Epidermal melanocyte (primary cell): ENCODE results near the gene MINDY4.
A peak's percentile ranks its signal among the peaks of the same experiment; 100 is the strongest.

Source experiments
- DNase-seq: peaks from one replicate; pipeline ENCODE4 v3.0.0; 2011; ENCODE audit warnings: low spot score; ENCODE audit not compliant: insufficient read length

MINDY4 gene

DNA sequence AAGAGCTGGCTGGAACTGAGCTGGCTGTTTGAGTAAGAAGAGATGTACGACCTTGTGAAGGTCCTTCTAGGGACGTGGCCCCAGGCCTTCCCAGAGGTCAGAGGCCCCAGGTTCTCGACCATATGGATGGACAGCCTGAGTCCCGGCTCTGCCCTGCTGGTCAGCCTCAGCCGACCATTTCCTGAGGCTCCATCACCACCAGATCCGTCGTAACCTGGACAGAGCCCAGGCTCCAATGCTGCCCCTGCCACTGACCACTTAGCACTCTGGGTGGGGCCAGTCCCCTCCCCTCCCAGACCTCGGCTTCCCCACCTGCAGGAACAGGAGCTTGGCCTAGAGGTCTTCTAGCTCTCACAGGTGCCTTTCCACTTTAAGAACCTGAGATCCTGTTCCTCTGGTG is 29.9 kb upstream of the MINDY4 start:
- no peak for DNase-seq

GRCh38 chr7:30743371-30744074 is 27.7 kb upstream of the MINDY4 start:
- DNase-seq = no peak

- no peak for DNase-seq
Observed at GRCh38 chr7:30744075-30744417, 27.2 kb upstream of the MINDY4 start.

DNA sequence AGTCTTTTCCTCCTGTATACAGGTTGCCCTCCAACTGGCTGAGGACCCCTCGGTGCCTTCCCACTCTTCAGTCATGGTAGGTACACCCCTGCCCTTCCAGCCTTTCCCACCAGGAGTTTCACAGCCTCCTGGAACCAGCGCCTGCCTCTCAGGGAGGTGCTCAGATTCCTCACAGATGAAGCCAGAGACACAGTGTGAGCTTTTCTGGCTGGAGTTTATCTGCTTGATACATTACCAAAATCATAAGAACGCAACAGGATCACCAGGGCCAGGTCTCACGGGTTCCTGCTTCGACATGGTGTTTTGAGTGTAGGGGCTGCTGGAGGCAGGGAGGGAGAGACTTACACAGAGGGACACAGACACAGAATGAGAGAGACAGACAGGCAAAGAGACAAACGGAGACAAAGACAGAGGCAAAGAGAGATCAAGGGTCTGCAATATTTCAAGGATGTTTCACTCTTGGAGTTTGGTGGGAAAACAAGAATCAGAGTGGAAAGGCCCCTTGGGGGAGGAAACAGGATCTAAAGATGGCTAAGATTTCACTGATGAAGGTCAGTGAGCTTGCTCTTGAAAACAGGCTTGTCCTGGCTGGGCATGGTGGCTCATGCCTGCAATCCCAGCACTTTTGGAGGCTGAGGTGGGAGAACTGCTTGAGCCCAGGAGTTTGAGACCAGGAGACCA is 25.8 kb upstream of the MINDY4 start:
- no peak for DNase-seq

- DNase-seq = no peak
Observed at GRCh38 chr7:30750010-30750409, 21.2 kb upstream of the MINDY4 start.

- peak; percentile 46 for DNase-seq
Observed at GRCh38 chr7:30750683-30751650, 20.2 kb upstream of the MINDY4 start.

DNA sequence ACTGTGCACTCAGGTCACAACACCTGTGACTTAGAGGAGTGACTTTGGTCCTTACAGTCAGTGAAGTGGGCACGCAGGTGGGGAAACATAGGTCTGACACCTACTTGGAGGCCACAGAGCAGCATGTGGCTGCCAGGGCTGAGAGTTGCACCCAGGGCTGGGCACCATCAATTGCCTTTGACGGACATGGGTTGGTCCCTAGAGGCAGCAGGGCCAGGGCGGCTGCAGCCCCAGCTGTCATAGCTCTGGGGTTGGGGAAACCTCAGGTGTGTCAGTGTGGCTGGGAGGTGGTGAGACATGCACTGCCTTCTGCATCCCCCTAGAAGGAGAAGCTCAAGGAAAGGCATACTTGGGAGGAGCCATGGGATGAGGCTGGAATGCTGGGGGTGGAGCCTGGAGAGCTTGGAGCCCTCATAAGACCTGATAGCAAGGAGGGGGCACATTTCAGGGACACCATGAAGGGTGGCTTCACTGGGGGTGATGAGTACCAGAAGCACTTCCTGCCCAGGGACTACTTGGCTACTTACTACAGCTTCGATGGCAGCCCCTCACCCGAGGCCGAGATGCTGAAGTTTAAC is 19.4 kb upstream of the MINDY4 start, which contains the start of gene INMT:
TSS of gene INMT (plus strand) at position 440 of the 578 bp plus-strand sequence. CDS start at position 456, 16 bp downstream.
- DNase-seq = no peak

DNA sequence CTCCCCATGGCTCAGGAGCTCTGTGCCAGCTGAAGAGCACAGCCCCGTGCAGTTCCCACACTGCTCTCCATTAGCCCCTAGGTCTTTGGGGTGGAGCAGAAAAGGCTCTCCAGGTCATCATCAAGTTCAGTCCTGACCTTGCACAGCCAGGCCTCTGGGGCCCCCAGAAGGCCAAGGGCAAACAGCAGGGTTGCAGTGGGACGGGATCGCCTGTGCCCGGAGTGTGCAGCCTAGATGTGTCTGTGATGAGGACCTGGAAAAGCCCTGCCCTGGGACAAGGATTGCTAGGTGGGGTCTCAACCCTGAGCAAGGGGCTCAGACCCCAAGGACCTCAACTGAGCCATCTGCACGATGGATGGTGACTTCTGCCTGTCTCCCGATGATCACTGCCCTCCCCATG is 18.7 kb upstream of the MINDY4 start:
- DNase-seq = no peak

DNA sequence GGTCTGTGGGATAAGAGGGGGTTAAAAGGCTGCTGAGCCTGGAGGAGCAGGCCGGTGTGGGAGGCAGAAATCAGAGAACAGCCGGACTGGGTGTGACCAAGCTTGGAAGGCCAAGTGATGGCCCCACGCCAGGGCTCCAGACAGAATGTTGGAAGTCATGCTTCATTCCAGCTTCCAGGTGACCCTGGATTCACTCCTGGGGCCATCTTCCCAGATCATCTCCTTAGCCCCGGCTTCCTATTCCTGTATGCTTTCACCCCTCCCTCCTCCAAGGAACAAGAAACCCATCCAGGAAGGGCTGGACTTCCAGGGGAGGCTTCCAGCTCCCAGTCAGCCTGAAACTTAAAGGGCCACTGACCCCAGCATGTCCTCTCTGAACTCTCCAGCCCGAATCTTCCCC is 18.2 kb upstream of the MINDY4 start:
- no peak for DNase-seq

- DNase-seq = no peak
Observed at GRCh38 chr7:30754315-30754877, 16.8 kb upstream of the MINDY4 start.

DNA sequence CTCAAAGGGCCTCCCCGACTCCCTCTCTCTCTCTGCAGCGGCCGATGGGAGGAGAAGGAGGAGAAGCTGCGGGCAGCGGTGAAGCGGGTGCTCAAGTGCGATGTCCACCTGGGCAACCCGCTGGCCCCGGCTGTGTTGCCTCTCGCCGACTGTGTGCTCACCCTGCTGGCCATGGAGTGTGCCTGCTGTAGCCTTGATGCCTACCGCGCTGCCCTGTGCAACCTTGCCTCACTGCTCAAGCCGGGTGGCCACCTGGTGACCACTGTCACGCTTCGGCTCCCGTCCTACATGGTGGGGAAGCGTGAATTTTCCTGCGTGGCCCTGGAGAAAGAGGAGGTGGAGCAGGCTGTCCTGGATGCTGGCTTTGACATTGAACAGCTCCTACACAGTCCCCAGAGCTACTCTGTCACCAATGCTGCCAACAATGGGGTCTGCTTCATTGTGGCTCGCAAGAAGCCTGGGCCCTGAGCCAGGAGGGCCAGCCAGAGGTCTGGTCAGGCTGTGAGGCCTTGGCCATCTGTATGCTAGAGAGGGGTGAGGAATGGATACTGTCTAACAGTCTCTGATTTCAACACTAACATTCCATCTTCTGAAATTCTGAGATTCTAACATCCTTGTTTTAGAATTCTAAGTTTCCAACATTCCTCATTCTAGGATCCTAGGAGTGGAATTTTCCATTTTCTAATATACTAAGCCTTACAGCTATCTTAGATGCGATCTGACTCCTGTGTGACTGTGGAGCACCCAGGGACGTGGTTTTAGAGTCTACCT is 15.6 kb upstream of the MINDY4 start:
- no peak for DNase-seq

DNA sequence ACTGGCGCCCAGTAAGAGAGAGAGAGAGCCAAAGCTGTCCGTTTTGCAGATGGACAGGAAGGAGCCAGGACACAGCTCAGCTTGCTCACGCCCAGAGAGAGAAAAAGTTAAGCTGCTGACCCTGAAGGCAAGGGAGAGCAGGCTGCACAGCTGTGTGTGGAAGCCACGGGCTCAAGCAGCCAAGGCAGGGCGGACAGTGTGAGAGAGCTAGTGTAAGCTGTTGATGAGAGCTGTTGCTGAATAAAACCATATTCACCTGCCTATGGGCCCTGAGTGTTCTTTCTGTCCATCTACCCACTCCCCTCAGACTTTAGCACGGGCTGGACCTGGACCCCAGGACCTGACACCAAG is 13.9 kb upstream of the MINDY4 start:
- DNase-seq = no peak

DNA sequence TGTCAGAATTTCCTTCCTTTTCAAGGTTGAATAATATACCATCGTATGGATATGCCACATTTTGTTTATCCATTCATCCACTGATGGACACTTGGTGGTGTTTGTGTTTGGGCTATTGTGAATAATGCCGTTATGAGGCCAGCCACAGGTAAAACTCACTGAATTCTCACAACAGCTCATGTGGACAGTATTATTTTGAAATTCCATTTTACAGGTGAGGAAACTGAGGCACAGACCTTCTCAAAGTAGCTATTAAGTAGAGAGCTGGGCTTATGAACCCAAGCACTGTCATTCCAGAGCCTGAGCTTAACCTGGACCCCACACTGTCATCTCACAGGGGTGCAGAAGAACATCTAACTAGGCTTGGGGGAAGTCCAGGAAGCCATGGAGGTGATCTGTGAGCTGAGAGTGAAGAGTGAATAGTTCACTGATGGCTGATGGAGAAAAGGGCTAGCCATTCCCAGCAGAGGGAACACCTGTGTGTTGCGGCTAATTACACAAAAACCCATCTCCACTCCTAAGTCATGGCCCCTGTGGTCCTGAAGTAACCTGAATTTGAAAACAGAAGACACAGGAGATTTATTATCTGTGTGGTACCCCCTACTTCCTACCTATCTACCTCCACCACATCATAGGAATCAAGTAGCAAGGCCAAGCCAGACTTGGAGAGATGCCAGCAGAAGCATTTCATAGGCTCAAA is 10.6 kb upstream of the MINDY4 start:
- no peak for DNase-seq

DNA sequence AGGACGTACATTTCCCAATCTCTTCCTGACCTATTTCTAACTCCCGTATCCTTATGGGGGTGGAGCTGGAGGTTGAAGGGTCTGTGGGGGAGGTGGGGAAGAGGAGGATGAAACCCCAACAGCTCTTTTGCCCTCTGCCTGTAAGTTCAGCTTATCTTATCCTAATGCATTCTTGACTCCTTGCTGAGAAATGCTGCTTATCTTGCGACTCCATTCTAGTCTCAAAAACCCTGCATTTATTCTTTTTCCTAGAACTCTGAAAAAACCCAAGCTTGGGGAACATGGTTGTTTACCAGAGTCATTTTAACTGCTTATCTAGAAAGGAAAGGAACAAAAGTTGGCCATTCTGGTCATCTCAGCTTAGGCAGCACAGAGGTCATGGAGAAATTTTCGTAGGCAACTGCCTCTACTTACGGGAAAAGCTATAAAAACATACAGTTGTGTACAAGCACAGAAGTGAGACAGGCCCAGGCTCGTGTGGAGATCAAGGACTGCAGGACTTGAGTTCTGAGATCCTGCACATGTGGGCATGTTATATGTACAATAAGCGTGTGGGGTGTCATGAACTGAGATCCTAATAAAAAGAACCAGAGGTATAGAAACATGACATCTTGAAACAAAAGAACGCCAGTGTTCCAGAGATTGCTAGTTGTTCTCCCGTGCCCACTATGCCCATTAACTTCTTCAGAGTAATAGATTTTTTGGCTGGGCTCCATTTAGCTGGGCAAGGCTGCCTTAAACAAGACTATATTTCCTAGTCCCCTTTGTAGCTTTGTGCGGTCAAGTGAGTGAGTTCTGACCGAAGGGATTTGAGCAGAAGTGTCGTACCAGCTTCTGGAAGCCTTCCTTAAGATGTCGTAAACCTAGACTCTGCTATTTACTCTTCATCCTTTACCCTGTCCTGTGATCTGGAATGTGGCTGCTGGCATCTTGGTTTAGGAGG is 9.7 kb upstream of the MINDY4 start:
- DNase-seq = no peak

- DNase-seq = no peak
Observed at GRCh38 chr7:30764030-30764975, 6.9 kb upstream of the MINDY4 start.

DNA sequence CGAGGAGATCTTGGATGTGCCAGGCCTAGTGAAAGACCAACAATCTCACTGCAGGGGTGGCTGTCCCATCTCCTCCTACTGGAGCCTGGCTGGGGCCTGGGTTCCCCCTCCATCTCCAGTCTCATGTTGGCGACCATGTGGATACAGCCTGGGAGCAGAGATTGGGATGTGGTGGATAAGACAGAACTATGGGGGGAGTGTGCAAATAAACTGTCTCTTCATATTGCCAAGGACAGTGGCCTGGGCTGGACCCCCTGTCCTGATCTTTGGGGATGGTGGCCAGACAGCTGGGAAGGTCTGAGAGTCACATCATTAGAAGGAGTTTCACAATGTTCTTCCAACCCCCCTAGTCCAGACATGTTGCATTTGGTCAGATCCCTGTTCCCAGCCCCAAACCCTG is 5.8 kb upstream of the MINDY4 start:
- no peak for DNase-seq

- DNase-seq = no peak
Observed at GRCh38 chr7:30770845-30771173, 408 bp upstream of the MINDY4 start.

- DNase-seq = no peak
Observed at GRCh38 chr7:30771880-30772425, 736 bp downstream of the MINDY4 start.
